ENCODE measurements around the gene PTPRK. TPM values are rescaled to one million over a fixed set of nuclear protein-coding genes. Genes with fewer than 3 reads are reported as not detected.

Gene PTPRK
- total and polyA plus RNA-seq, 2 of the 8 experiments (the other 6 are each of a cell fraction or from before 2014, with no cell fraction given): 11.4 to 47.3 TPM

GRCh38 chr6:128515550-128516513, 4.6 kb downstream of the PTPRK start:
- H3K4me3 ChIP-seq (ENCODE audit: extremely low read depth in 1 of 4, insufficient read depth in 2 of 4, low read depth in 3 of 4, low read length in 4 of 4): no peak overlapping the region
- no peak overlapping the region for H2BK15ac ChIP-seq (ENCODE audit: low read length)
- no peak overlapping the region for H2BK12ac ChIP-seq (ENCODE audit: low read depth, low read length)
- no peak overlapping the region for H3K9ac ChIP-seq (replicated peaks in 1 of 4; ENCODE audit: extremely low read depth in 1 of 4, low read depth in 3 of 4, low read length in 3 of 4)
- H3K36me3 ChIP-seq (ENCODE audit: control insufficient read depth in 2 of 4, insufficient read depth in 4 of 4, low read length in 3 of 4): no peaks in the 10 kb centered on the region
- no peak overlapping the region for H3K4ac ChIP-seq (replicated peaks; ENCODE audit: insufficient read length, low read depth, low read length)
- no peaks in the 10 kb centered on the region; a peak in 1 of 7 replicates for H3K27me3 ChIP-seq (replicated peaks in 1 of 4; ENCODE audit: control insufficient read depth in 3 of 4, extremely low read depth in 1 of 4, insufficient read depth in 3 of 4, low read length in 3 of 4)
- no peak overlapping the region for H2AK5ac ChIP-seq (ENCODE audit: low read depth, low read length)
- DNase-seq (ENCODE audit: low read depth in 1 of 2, low spot score in 2 of 2) (no peak), FAIRE-seq (no peak)
- 86% methylated on average over 6 of the region's 6 CpGs; no CpG with 5 or more reads in 1 of the 2 experiments for WGBS, 2 experiments (ENCODE audit: extremely low coverage in 1 of 2, insufficient coverage in 1 of 2, insufficient read length in 1 of 2, insufficient replicate concordance in 2 of 2, low coverage in 1 of 2, low lambda C conversion rate in 2 of 2, missing lambda C conversion rate in 1 of 2)
- no peak overlapping the region for H2BK120ac ChIP-seq (replicated peaks; ENCODE audit: low read depth, low read length)
- no peak overlapping the region for H2BK20ac ChIP-seq (ENCODE audit: low read length)
- H3K23me2 ChIP-seq (ENCODE audit: low read depth, low read length): peaks cover 4% of the 10 kb centered on the region
- no peak overlapping the region for H3K56ac ChIP-seq (replicated peaks; ENCODE audit: insufficient read length, low read depth, low read length)
- H3K27ac ChIP-seq (ENCODE audit: low read depth, low read length): no peak overlapping the region
- H3K4me1 ChIP-seq (replicated peaks in 1 of 4; ENCODE audit: control insufficient read depth in 3 of 4, insufficient read depth in 4 of 4, low read length in 3 of 4): peaks cover 0 to 7% (median 3%) of the 10 kb centered on the region in 4 experiments; a peak in 3 of 7 replicates
- H4K8ac ChIP-seq (ENCODE audit: extremely low read depth, insufficient read depth, low read length): no peak overlapping the region
- H4K91ac ChIP-seq (replicated peaks; ENCODE audit: insufficient read length, low read length): no peak overlapping the region
- H3K18ac ChIP-seq (ENCODE audit: extremely low read depth, low read length): no peak overlapping the region
- ChIA-PET POLR2A (ENCODE audit: partially characterized antibody) (interaction anchor here (0.6 kb wide), 1 partner anchor 809 kb away, joined by 3 read pairs; no protein-coding TSS in a partner anchor), CTCF (ENCODE audit: partially characterized antibody) (interaction anchor here (0.6 to 2.2 kb wide), 16 partner anchors 9 to 661 kb away, joined by 3 to 8 read pairs (median 4); no protein-coding TSS in a partner anchor)
- H2BK5ac ChIP-seq (ENCODE audit: low read depth, low read length): no peak overlapping the region
- no peaks in the 10 kb centered on the region for H3K9me3 ChIP-seq (ENCODE audit: insufficient read depth in 2 of 2, low read depth in 1 of 2, low read length in 1 of 2)
- H4K5ac ChIP-seq (ENCODE audit: insufficient read length, low read depth, low read length): no peak overlapping the region
- H3K79me2 ChIP-seq (ENCODE audit: control insufficient read depth in 1 of 2, insufficient read depth in 2 of 2, low read length in 2 of 2): peaks cover 10 to 81% of the 10 kb centered on the region in 2 experiments; a peak in 3 of 4 replicates
- H3K79me1 ChIP-seq (ENCODE audit: low read depth, low read length): peaks cover 4% of the 10 kb centered on the region; the same call in 1 of the 2 replicates
- H2AFZ ChIP-seq (ENCODE audit: low read length): no peak overlapping the region
- no peak overlapping the region for H3K4me2 ChIP-seq (ENCODE audit: insufficient read depth in 1 of 2, low read depth in 2 of 2, low read length in 2 of 2)
- peaks cover 10 to 11% of the 10 kb centered on the region in 2 experiments for H4K20me1 ChIP-seq (replicated peaks in 1 of 2; ENCODE audit: control insufficient read depth in 1 of 2, insufficient read depth in 2 of 2, low read length in 2 of 2)
- H3K14ac ChIP-seq (ENCODE audit: insufficient read length): no peak overlapping the region
- no peak overlapping the region for H3K23ac ChIP-seq (ENCODE audit: insufficient read length)
- TF ChIP-seq SRF (IDR thresholded peaks at IDR 0.05; ENCODE audit: low read depth, low read length) (no peak), PHF8 (conservative IDR thresholded peaks at IDR 0.05; ENCODE audit: low read depth, low read length) (no peak), JUN (IDR thresholded peaks at IDR 0.05; ENCODE audit: low read depth, low read length) (no peak), BACH1 (IDR thresholded peaks at IDR 0.05; ENCODE audit: low read length) (no peak), TCF12 (IDR thresholded peaks at IDR 0.05; ENCODE audit: low read depth, low read length) (no peak), SIX5 (IDR thresholded peaks at IDR 0.05; ENCODE audit: low read depth, low read length) (no peak), E2F6 (IDR thresholded peaks at IDR 0.05) (no peak), POU5F1 (IDR thresholded peaks at IDR 0.05; ENCODE audit: low read depth, low read length) (no peak), TAF7 (optimal IDR thresholded peaks at IDR 0.05; ENCODE audit: borderline replicate concordance, low read depth, low read length) (no peak), POLR2A (IDR thresholded peaks at IDR 0.05; ENCODE audit: control extremely low read depth in 1 of 2, low read depth in 2 of 2, low read length in 2 of 2) (no peak), SP4 (IDR thresholded peaks at IDR 0.05; ENCODE audit: low read length) (no peak), HDAC2 (IDR thresholded peaks at IDR 0.05; ENCODE audit: borderline replicate concordance in 1 of 2, low read depth in 2 of 2, low read length in 2 of 2) (no peak)
